ENCODE data around the gene RAPGEF6. TPM values are rescaled to one million over a fixed set of nuclear protein-coding genes. Genes with fewer than 3 reads are reported as not detected.

Gene RAPGEF6
- total RNA-seq, 2 experiments from 2014 or later: 27.0 to 34.1 TPM

GRCh38 chr5:131441184-131441583, 193.8 kb downstream of the RAPGEF6 start:
- no peaks in the 10 kb centered on the region for H3K27me3 Mint-ChIP-seq

GRCh38 chr5:131436081-131436480, 198.9 kb downstream of the RAPGEF6 start:
- Mint-ChIP-seq H3K36me3 (ENCODE audit: low read depth) (peaks cover 44% of the 10 kb centered on the region), H3K27me3 (no peaks in the 10 kb centered on the region), H3K4me1 (ENCODE audit: low read depth) (peaks cover 2% of the 10 kb centered on the region), H3K4me3 (no peak overlapping the region), H3K27ac (peak overlapping the region; percentile 10), H3K9me3 (no peaks in the 10 kb centered on the region)
- TF ChIP-seq CTCF (IDR thresholded peaks at IDR 0.05): no peak
- intact Hi-C loops (cut with micrococcal nuclease): no loop called here
- ATAC-seq: no peak
- DNase-seq: no peak
- CTCF ChIA-PET: interaction anchor here (1.0 to 2.1 kb wide), 3 partner anchors 10 to 16 kb away, joined by 3 to 5 read pairs (median 3); no protein-coding TSS in a partner anchor
- POLR2A ChIA-PET: no interaction called here

More at GRCh38 chr5:131441184-131441583, 193.8 kb downstream of the RAPGEF6 start:
- no peak for TF ChIP-seq CTCF (IDR thresholded peaks at IDR 0.05)
- Mint-ChIP-seq H3K36me3 (ENCODE audit: low read depth) (peaks cover 46% of the 10 kb centered on the region), H3K4me3 (no peak overlapping the region), H3K27ac (peak overlapping the region; percentile 49), H3K4me1 (ENCODE audit: low read depth) (peaks cover 7% of the 10 kb centered on the region), H3K9me3 (no peaks in the 10 kb centered on the region)
- ATAC-seq: no peak
- DNase-seq: no peak
- intact Hi-C loops (cut with micrococcal nuclease): no loop called here
- CTCF ChIA-PET: interaction anchor here (1.2 to 1.4 kb wide), 2 partner anchors 34 to 622 kb away, joined by 3 to 4 read pairs; no protein-coding TSS in a partner anchor
- POLR2A ChIA-PET: interaction anchor here (0.7 kb wide), 1 partner anchor 122 kb away, joined by 3 read pairs; no protein-coding TSS in a partner anchor

- H3K27me3 Mint-ChIP-seq: no peaks in the 10 kb centered on the region
- H3K9me3 Mint-ChIP-seq: no peaks in the 10 kb centered on the region
- ATAC-seq: no peak
- POLR2A ChIA-PET: no interaction called here
- H3K27ac Mint-ChIP-seq: peak overlapping the region; percentile 35
- DNase-seq: no peak
- TF ChIP-seq CTCF (IDR thresholded peaks at IDR 0.05): no peak
- H3K4me3 Mint-ChIP-seq: no peak overlapping the region
- H3K4me1 Mint-ChIP-seq (ENCODE audit: low read depth): peaks cover 7% of the 10 kb centered on the region
- H3K36me3 Mint-ChIP-seq (ENCODE audit: low read depth): peaks cover 47% of the 10 kb centered on the region
- CTCF ChIA-PET: no interaction called here
- intact Hi-C loops (cut with micrococcal nuclease): no loop called here
These were observed 201.9 kb downstream of the RAPGEF6 start for GRCh38 chr5:131433109-131433508.

- ChIA-PET CTCF (interaction anchor here (2.0 kb wide), 1 partner anchor 8 kb away, joined by 5 read pairs; no protein-coding TSS in a partner anchor), POLR2A (no interaction called here)
- Mint-ChIP-seq H3K9me3 (no peaks in the 10 kb centered on the region), H3K4me3 (no peak overlapping the region), H3K4me1 (ENCODE audit: low read depth) (peaks cover 7% of the 10 kb centered on the region), H3K27ac (no peak overlapping the region), H3K36me3 (ENCODE audit: low read depth) (peaks cover 47% of the 10 kb centered on the region), H3K27me3 (no peaks in the 10 kb centered on the region)
- intact Hi-C loops (cut with micrococcal nuclease): no loop called here
- no peak for ATAC-seq
- no peak for DNase-seq
- no peak for TF ChIP-seq CTCF (IDR thresholded peaks at IDR 0.05)
These were observed 203.2 kb downstream of the RAPGEF6 start for GRCh38 chr5:131431794-131432193.

GRCh38 chr5:131430794-131431193, 204.2 kb downstream of the RAPGEF6 start:
- ChIA-PET POLR2A (no interaction called here), CTCF (interaction anchor here (2.0 kb wide), 1 partner anchor 7 kb away, joined by 5 read pairs; no protein-coding TSS in a partner anchor)
- H3K27ac Mint-ChIP-seq: peak overlapping the region; percentile 9
- no peak for TF ChIP-seq CTCF (IDR thresholded peaks at IDR 0.05)
- H3K36me3 Mint-ChIP-seq (ENCODE audit: low read depth): peaks cover 46% of the 10 kb centered on the region
- H3K9me3 Mint-ChIP-seq: no peaks in the 10 kb centered on the region
- no peaks in the 10 kb centered on the region for H3K27me3 Mint-ChIP-seq
- ATAC-seq: no peak
- DNase-seq: no peak
- intact Hi-C loops (cut with micrococcal nuclease): no loop called here
- peaks cover 15% of the 10 kb centered on the region for H3K4me1 Mint-ChIP-seq (ENCODE audit: low read depth)
- no peak overlapping the region for H3K4me3 Mint-ChIP-seq

All from activated CD8-positive, alpha-beta T cell treated with anti-CD3 and anti-CD28 coated beads for 36 hours (primary cell).